Measurements from ENCODE around the gene CEP152.
A peak's percentile ranks its signal among the peaks of the same experiment; 100 is the strongest.

Gene CEP152

GRCh38 chr15:48703544-48703943 is 107.3 kb downstream of the CEP152 start:
- peak; percentile 90 for DNase-seq

- DNase-seq = peak; percentile 74
These were observed 108.2 kb downstream of the CEP152 start for GRCh38 chr15:48702569-48703236.

DNA sequence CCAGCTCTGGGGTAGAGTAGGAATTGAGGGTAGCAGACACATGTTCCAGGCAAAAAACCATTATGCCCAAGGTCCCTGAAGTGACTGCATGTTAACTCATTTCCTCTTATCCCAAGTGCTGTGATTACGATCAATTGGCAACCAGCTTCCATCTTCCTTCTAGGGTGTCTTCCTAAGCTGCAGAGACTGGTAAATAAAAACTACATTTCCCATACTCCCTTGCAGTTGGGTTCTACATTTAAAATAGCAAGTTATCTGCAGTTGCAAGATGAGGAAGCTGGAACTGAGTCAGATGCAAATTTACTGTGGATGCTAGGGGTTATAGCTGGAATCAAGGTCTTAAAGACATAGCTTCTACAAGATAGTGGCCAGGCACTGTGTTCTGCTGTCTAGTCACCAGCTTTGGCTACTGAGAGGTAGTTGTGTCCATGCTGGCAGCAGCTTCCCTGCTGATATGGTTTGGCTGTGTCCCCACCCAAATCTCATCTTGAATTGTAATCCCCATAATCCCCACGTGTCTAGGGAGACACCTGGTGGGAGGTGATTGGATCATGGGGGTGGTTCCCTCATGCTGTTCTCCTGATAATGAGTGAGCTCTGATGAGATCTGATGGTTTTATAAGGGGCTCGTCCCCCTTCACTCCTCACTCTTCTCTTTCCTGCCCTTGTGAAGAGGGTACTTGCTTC is 114.1 kb downstream of the CEP152 start:
- DNase-seq = no peak

- DNase-seq = no peak
These were observed 114.9 kb downstream of the CEP152 start for GRCh38 chr15:48695827-48696573.

DNA sequence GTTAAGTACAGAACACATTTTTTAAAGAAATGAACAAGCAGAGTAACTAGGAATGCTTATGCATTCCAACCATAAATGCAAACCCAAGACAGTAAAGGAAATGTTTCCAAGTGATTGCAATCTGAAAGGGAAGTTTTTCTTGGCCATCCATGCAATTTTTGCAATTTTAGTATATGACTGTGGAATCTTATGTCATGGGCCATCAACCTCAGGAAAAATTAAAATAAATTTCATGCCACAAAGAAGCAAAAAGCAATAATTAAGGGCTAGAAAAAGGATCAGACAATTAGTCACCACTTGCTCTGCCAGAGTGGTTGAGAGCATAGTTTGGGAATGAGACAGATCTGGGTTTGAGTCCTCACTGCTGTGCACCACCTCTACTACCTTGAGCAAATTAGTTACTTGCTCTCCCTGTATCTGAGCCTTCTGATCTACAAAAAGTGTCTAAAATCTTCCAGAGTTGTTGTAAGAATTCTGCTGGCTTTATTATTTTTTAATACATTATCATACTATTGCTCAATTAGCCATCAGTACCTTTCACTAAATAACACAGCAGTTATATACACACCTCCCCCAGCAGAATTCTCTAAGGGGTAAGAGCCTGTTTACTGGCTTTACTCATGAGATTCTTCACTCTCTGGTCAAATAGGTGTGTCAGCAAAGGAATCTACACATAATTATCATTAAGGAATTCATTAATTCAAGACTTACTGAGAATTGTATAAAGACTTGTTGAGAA is 115.6 kb downstream of the CEP152 start:
- DNase-seq = peak; percentile 97

DNA sequence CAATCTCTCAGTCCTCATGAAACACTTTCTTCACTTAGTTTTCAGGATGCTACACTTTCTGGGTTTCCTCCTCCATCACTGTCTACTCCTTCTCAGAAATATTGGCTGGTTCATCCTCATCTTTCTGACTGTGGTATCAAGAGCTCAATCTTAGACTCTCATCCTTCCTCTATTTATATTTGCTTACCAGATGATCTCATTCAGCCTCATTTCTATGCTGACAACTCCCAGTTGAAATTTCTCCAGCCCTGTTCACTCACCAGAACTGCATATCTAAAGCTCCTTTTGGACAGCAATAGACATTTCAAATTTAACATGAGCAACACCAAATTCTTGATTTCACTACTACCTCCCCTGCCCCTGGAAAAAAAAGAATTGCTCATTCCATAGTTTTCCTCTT is 117.4 kb downstream of the CEP152 start:
- DNase-seq = peak; percentile 85

- DNase-seq = no peak
These were observed 122.4 kb downstream of the CEP152 start for GRCh38 chr15:48688493-48688892.
